ENCODE data around the gene IGSF9.

DNA sequence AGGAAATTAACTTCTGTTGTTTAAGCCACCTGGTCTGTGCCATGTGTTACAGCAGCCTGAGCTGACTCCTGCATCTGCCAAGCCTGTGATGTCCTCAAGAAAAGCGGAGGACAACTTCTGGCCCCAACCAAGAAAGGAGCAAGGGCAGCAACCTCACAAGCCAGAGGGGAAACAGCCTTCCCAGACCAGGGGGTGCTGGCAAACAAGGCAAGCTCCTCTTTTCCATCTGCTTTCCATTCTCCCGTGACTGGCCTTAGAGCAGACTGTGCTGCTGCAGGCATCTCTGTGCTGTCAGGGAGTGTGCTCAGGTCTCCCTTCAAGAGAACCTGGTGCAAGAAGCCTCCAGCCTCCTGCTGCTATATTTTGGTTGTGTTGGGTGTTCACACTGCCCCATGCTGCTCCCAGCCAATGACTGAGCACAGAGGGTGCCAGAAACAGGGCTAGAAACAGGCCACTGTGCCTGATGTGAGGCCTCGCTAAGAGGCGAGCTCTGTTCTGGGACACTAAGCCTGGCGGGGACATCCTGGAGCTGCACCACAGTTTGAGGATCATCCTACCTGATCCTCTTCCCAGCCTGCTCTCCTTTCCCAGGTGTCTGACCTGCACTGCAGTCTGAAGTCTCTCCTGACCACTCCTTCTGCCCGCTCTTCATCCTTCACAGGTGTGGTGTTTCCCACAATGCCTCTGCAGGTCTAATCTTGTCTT lies 36.1 kb upstream of the IGSF9 start:
- TF ChIP-seq EZH2 (IDR thresholded peaks at IDR 0.05; ENCODE audit: insufficient read depth, low read length) = no peak
- TF ChIP-seq, protein P1, sequence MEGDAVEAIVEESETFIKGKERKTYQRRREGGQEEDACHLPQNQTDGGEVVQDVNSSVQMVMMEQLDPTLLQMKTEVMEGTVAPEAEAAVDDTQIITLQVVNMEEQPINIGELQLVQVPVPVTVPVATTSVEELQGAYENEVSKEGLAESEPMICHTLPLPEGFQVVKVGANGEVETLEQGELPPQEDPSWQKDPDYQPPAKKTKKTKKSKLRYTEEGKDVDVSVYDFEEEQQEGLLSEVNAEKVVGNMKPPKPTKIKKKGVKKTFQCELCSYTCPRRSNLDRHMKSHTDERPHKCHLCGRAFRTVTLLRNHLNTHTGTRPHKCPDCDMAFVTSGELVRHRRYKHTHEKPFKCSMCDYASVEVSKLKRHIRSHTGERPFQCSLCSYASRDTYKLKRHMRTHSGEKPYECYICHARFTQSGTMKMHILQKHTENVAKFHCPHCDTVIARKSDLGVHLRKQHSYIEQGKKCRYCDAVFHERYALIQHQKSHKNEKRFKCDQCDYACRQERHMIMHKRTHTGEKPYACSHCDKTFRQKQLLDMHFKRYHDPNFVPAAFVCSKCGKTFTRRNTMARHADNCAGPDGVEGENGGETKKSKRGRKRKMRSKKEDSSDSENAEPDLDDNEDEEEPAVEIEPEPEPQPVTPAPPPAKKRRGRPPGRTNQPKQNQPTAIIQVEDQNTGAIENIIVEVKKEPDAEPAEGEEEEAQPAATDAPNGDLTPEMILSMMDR (IDR thresholded peaks at IDR 0.05; ENCODE audit: insufficient read depth, low read depth, low read length) = no peak
